Measurements from ENCODE around the gene PPARD.
"Not testable (repeated sequence)": the region's sequence is repeated elsewhere in the genome, so short reads cannot be mapped to it uniquely, and the experiment has no call there.

The PPARD gene

GRCh38 chr6:35319346-35320030 is 22.9 kb upstream of the PPARD start:
- Histone ChIP-seq H3K4me1 (no peaks in the 10 kb centered on the region), H3K36me3 (no peaks in the 10 kb centered on the region), H3K4me3 (ENCODE audit: low read depth, low read length) (no peak overlapping the region), H3K9me3 (no peaks in the 10 kb centered on the region), H3K27me3 (no peaks in the 10 kb centered on the region)
- no peak for DNase-seq
- TF ChIP-seq CTCF (IDR thresholded peaks at IDR 0.05; ENCODE audit: low read depth, low read length): no peak

GRCh38 chr6:35320031-35320410 is 22.3 kb upstream of the PPARD start:
- no peak for TF ChIP-seq CTCF (IDR thresholded peaks at IDR 0.05; ENCODE audit: low read depth, low read length)
- no peak overlapping the region for H3K4me3 ChIP-seq (ENCODE audit: low read depth, low read length)
- no peak for DNase-seq
- no peaks in the 10 kb centered on the region for H3K9me3 ChIP-seq
- H3K4me1 ChIP-seq: no peaks in the 10 kb centered on the region
- H3K36me3 ChIP-seq: no peaks in the 10 kb centered on the region
- H3K27me3 ChIP-seq: no peaks in the 10 kb centered on the region

GRCh38 chr6:35321091-35321490 is 21.3 kb upstream of the PPARD start:
- no peak for DNase-seq
- H3K4me3 ChIP-seq (ENCODE audit: low read depth, low read length): no peak overlapping the region
- TF ChIP-seq CTCF (IDR thresholded peaks at IDR 0.05; ENCODE audit: low read depth, low read length): no peak
- H3K36me3 ChIP-seq: no peaks in the 10 kb centered on the region
- H3K27me3 ChIP-seq: no peaks in the 10 kb centered on the region
- no peaks in the 10 kb centered on the region for H3K4me1 ChIP-seq
- no peaks in the 10 kb centered on the region for H3K9me3 ChIP-seq

DNA sequence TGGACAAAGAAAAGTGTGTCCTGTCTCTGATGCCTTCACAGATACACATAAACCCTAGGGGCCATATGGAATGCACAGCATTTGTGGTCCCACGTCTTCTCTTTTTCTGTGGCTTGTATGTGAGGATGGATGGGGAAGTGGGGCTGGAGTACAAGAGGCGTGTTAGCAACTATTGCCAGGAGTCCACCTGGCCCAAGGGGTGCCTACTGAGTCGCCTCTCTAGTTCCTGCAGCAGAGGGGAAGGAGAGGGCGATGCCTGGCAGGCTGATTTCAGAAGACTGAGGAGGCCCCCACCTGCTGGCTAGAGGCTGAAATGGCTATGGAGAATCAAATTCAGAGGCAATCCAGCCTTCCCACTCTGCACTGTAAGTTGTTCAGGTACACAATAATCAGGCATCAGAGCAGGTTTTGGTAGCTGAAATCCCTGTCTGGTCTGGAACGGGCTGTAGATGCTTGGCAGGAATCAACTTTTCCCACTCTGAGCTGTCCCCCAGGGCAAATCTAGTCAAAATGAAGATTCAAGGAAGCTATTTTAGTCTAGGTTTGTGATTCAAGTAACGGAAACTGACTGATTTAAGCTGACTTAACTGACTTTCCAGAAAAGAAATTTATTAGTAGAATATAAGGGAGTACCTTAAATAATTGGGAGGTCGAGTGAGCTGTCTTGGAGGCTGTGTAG is 14.9 kb upstream of the PPARD start:
- Histone ChIP-seq H3K4me1 (no peaks in the 10 kb centered on the region), H3K4me3 (ENCODE audit: low read depth, low read length) (no peak overlapping the region), H3K27me3 (no peaks in the 10 kb centered on the region), H3K36me3 (no peaks in the 10 kb centered on the region), H3K9me3 (no peaks in the 10 kb centered on the region)
- peak; percentile 75 for DNase-seq
- TF ChIP-seq CTCF (IDR thresholded peaks at IDR 0.05; ENCODE audit: low read depth, low read length): peak; percentile 77

DNA sequence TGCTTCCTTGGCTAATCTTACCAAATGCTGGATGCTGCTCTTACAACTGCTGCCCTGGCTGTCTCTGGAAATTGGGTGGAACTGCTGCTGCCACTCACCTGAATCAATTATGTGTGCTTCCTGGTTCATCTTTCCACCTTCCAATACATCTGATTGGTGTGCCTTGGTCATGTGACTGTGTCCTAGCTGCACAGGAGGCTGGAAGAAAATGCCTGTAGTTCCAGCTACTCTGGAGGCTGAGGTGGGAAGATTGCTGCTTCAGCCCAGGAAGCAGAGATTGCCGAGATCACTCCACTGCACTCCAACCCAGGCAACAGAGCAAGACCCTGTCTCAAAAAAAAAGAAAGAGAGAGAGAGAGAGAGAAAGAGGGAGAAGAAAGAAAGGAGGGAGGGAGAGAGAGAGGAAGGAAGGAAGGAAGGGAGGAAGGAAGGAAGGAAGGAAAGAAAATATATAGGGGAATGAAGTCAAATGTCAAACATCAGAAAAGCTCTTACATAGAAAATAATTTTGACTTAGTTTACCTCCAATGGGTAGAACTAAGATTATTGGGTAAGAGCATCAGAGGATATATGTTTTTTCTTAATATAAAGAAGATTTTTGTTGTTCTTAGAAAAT is 14.1 kb upstream of the PPARD start:
- H3K4me3 ChIP-seq (ENCODE audit: low read depth, low read length): no peak overlapping the region
- no peak for DNase-seq
- no peak for TF ChIP-seq CTCF (IDR thresholded peaks at IDR 0.05; ENCODE audit: low read depth, low read length)
- no peaks in the 10 kb centered on the region for H3K9me3 ChIP-seq
- no peaks in the 10 kb centered on the region for H3K27me3 ChIP-seq
- H3K36me3 ChIP-seq: no peaks in the 10 kb centered on the region
- H3K4me1 ChIP-seq: no peaks in the 10 kb centered on the region

DNA sequence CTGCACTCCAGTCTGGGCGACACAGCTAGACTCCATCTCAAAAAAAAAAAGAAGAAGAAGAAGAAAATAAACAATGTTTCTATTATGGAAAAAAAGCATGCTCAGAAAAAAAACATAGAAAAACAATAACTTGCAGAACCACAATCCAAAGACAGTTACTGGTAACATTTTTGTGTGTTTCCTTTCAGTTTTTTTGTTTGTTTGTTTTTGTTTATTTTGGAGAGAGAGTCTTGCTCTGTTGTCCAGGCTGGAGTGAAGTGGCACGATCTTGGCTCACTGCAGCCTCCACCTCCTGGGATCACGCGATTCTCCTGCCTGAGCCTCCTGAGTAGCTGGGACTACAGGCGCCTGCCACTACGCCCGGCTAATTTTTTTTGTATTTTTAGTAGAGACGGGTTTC is 13.4 kb upstream of the PPARD start:
- not testable (repeated sequence) for H3K27me3 ChIP-seq; DNase-seq; H3K4me1 ChIP-seq; H3K9me3 ChIP-seq; H3K4me3 ChIP-seq (ENCODE audit: low read depth, low read length); H3K36me3 ChIP-seq
